Loucy (cell line): ENCODE measurements around the gene DPM2.

Source experiments
- EZH2phosphoT487 ChIP-seq: fragments of 200-600 bp; IDR thresholded peaks from 2 replicates; pipeline ENCODE4 v1.6.1; 2018; ENCODE audit warnings: antibody characterized with exemption, mild to moderate bottlenecking, moderate library complexity, borderline replicate concordance
- TF ChIP-seq, protein P1 (sequence below): fragments of 200-600 bp; sonication (generic); conservative IDR thresholded peaks from 2 replicates; pipeline ENCODE4 v1.5.1; 2014; ENCODE audit warnings: mild to moderate bottlenecking, antibody characterized with exemption, low read length

DNA sequence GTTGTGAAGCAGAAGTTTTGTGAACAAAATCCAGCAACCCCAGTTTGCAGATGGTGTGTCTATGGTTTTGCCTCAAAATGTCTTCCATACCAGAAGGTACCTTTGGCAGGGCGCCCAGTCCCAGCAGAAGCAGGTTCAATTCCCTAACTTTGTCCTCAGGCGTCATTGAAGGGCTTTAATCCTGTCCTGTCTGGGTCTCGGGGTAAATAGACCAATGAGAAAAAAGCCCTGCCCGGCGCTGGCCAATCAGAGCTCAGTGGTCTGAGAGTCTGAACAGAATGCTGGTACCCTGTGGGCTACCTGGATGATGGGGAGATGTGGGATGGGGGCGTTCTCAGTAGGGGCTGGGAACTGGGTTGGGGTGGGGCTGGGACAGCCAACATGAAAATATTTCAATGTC lies 14.6 kb downstream of the DPM2 start:
- TF ChIP-seq, protein P1, sequence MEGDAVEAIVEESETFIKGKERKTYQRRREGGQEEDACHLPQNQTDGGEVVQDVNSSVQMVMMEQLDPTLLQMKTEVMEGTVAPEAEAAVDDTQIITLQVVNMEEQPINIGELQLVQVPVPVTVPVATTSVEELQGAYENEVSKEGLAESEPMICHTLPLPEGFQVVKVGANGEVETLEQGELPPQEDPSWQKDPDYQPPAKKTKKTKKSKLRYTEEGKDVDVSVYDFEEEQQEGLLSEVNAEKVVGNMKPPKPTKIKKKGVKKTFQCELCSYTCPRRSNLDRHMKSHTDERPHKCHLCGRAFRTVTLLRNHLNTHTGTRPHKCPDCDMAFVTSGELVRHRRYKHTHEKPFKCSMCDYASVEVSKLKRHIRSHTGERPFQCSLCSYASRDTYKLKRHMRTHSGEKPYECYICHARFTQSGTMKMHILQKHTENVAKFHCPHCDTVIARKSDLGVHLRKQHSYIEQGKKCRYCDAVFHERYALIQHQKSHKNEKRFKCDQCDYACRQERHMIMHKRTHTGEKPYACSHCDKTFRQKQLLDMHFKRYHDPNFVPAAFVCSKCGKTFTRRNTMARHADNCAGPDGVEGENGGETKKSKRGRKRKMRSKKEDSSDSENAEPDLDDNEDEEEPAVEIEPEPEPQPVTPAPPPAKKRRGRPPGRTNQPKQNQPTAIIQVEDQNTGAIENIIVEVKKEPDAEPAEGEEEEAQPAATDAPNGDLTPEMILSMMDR, result no peak
- no peak for TF ChIP-seq EZH2phosphoT487
